ENCODE data around the gene TMEM205.

Gene TMEM205

GRCh38 chr19:11299946-11300810 is 45.9 kb downstream of the TMEM205 start:
- no peak for DNase-seq

GRCh38 chr19:11296264-11296663 is 49.8 kb downstream of the TMEM205 start:
- DNase-seq: no peak

GRCh38 chr19:11295665-11296245 is 50.3 kb downstream of the TMEM205 start, which contains the start of gene TSPAN16:
TSPAN16 (plus strand) TSS chr19:11296160; CDS start chr19:11296298, 138 bp downstream.
- no peak for DNase-seq

GRCh38 chr19:11295180-11295579 is 50.9 kb downstream of the TMEM205 start:
- DNase-seq: no peak

- peak; percentile 91 for DNase-seq
These were observed 52.4 kb downstream of the TMEM205 start for GRCh38 chr19:11293433-11294389.
